ENCODE results near the gene FADS2.

Gene FADS2

GRCh38 chr11:61907871-61908729, 80.0 kb downstream of the FADS2 start:
- no peak for DNase-seq

- DNase-seq = no peak
Measured at GRCh38 chr11:61908730-61909316, 80.7 kb downstream of the FADS2 start.

DNA sequence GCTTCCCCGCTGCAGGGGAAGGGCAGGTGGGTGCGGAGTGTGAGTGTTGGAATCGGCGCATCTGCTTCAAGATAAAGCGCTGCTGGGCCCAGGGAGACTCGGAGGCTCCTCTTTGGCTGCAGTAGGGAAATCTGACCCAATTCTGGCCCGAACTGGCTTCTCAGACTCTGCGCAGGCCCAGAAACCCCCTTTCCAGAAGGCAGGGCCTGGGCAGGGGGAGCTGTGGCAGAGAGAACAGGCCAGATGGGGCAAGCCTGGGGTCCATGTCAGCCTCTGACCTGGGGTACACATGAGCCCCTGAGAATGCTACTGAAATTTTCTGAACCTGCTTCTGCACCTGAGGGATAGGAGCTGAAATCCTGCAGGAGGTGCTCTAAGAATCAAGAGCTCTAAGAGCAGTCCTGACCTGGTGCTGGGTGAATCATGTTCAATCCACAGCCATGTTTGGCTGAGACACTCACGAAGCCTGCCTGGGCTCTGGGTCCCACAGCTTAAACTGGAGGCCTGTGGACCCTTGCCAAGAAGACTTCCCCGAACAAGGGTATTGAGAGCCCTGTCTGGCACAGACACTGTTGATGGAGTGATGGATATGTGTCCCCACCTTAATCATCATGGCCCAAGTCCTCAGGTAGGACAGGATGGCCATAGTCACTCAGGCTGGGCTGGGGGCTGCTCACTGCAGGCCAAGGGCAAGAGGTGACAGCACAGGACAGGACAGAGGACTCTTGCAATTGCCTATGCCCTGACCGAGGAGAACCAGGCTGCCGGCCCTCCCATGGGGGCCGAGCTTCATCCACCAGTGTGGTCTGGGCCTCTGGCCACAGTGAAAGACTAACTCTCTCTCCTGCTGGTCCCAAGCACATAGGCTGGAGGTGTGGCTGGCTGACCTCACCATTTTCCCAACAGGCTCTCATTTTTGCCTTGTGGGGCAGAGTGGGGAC, 82.4 kb downstream of the FADS2 start:
- no peak for DNase-seq

DNA sequence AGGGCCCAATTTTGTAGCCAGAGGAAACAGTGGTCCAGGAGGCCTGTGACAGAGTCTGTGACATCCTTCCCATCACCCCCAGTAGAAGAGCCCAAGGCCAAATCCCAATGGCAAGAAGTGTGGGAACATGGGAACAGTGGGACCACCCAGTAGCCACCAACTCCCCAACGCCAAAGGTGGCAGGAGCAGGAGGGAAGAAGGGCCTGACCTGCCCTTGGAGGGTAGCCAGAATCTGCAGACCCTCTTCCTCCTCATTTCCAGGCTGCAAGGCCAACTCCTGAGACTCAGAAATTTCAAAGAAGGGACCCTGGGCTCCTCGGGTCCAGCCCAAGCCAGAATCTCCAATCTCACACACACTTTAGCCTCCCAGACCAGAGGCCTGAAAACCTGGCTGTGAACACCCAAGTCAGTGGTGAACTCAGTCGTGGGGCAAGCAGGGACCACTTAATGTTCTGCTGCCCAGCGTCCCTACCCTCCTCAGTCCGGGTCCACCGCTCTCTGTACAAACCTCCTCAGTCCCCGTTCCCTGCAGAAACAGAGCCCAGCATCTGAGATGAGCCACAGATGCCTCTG, 83.1 kb downstream of the FADS2 start:
- no peak for DNase-seq

DNA sequence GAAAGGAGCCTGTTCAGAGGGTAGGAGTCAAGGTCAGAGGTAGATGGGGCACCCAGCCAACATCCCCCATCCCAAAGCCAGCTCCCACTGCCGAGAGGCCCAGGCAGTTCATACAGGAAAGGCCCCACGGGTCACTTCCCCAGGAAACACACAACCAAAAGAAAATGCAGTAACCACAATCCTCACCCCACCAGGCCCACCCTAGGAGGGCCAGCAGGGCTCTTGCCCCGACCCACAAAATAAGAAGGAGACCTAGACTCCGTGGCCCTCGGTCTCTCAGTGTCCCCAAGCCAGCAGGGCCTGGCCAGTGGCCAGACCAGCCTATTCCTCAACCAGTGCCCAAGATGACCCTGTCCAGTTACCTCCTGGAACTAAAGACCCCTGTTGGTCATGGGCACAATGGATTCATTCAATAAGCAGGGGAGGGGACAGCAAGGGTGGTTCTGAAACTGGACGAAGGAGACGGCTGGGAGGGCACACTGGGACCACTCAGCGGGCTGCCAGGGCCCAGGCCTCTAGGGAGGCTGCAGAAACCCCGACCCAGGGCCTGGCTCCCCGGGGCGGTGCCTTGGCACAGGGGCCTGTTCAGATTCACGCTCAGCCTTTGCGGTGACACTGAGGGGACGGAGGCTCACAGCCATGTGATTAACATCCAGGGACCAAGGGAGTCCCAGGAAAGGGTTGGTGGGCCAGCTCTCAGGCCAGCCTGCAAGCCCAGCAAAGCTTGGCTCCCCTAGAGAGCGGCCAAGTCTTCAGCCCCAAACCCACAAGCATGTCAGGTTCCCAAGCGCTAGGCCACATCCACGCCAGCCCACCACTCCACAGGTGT, 83.8 kb downstream of the FADS2 start:
- no peak for DNase-seq

- DNase-seq = no peak
Measured at GRCh38 chr11:61912530-61912898, 84.4 kb downstream of the FADS2 start.

- DNase-seq = no peak
Measured at GRCh38 chr11:61912991-61913698, 85.0 kb downstream of the FADS2 start.

GRCh38 chr11:61913699-61914395, 85.7 kb downstream of the FADS2 start:
- DNase-seq = no peak

- DNase-seq = no peak
Measured at GRCh38 chr11:61914471-61915171, 86.5 kb downstream of the FADS2 start.

GRCh38 chr11:61916737-61917333, 88.7 kb downstream of the FADS2 start:
- DNase-seq = no peak

Measured in stimulated activated CD4-positive, alpha-beta T cell treated with anti-CD3 and anti-CD28 coated beads, Interleukin-2, amount 100 ng/mL, for 24 hours (primary cell).